Stimulated activated CD8-positive, alpha-beta memory T cell treated with anti-CD3 and anti-CD28 coated beads, Interleukin-7, amount 100 ng/mL, for 1 hour (primary cell): ENCODE measurements around the gene EHD4.

Experiments
- DNase-seq, 2 donors: peaks; one replicate each; pipeline ENCODE4 v3.0.0-alpha.2; 2020; ENCODE audit warnings: low read depth in 2 of 2

EHD4 gene

DNA sequence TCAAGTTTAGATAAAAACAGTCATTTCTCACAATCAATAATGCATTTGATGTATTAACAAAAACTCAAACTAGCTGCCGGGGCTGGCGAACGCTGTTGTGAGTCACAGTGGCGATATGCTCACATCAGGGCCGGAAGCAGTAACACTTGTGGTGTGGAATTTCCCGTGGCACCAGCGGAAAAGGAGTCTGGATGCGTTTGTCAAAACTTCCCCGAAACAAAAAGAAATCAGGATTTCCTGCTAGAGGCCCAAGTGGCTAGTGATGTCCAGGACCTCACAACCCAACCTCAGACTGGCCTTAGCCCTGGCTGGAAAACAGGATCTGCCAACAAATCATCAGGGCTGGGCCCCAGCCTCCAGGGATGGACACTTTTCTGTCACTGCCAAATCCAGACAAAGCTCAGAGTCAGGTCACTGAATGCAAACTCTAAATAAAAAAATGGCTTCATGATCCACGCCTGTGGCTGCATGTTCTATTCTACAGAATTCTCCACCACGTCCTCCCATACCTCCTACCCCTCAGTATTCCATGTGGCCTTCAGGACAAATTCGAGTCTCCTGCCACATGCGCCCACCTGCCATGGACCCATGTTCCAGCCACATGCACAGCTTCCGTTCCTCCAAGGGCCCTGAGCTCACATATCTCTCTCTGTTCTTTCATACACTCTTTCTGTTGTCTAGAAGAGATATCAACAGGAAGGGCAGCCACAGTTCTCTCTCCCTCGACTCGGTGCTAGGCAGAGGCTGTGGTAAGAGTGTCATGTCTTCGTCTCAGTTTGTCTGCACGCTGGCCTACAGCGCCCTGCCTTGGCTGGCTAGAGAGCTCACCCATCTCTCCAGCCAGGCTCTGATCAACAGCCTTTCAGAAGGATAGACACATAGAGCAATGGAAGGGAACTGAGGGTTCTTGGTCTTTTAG lies 35.4 kb downstream of the EHD4 start:
- DNase-seq, result peak; percentile 44 to 48

DNA sequence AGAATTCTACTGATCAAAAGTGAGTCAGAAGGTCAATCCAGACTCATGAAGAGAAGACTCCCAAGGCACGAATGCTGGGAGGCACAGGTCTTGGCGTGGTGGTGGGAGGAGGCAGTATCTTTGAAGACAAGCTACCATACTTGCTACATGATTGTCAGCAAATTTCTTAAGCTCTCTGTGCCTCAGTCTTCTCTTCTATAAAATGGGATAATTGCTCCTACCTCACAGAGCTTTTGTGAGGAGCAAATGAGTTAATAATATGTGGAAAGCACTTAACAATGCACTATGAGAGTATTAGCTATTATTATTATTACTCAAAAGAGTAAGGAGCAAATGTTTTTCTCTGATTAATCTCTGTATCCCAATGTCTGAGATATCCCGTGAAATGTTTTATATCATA lies 36.2 kb downstream of the EHD4 start:
- DNase-seq, result no peak

DNA sequence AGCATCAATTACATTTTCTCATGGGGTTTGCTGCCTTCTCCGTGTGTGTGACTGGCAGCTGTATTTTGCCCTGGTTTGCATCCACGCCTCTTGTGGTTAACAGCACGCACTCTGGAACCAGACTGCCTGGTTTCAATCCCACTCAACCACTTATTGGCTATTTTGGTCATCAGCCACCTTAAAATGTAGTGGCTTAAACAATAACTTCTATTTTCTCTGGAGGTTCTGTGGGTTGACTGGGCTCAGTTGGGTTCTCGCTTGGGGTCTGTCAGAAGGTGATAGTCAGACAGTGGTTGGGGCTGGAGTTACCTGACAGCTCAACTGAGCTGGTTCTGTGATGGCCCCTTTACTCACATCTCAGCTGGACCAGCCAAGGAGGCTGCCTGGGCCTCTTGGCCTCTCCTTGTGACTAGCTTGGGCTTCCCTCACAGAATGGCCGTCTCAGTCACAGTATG lies 36.8 kb downstream of the EHD4 start:
- DNase-seq, result no peak

DNA sequence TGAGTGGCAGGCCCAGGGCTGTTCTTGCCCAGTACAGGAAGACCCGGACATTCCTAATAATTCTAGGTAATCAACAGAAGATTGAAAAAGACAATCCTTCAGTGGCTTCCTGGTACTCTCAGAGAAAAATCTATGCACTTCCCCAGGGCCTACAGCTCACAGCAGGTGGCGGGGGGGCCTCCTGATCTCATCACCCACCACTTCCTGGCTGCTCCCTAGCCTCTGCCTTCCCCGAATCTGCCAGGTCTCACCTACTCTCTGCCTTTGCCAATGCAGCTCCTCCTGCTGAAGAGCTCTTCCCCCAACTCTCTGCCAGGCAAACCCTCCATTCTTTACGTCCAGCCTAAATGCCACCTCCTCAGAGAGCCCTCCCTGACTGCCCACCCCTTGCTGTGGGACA lies 37.5 kb downstream of the EHD4 start:
- peak; percentile 49 to 51 for DNase-seq

DNA sequence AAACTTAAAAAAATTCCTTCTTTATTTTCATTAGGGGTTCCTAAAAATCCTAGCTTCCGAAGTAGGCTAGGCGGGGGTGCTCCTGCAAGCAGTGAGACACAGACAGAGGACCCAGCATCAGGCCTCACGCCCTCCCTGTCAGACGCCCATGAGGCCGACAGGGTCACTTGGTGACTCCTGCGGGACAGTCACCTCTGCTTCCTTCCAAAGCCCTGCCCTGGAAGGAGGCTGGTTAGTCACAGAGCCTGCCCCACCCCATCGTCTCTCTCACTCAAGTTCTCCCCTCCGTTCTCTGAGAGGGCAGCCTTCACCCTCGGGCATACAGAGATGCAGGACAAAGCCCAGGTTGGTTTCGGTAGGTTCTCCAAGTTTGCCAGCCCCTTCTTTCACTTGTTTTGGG lies 38.6 kb downstream of the EHD4 start:
- DNase-seq, result no peak

DNA sequence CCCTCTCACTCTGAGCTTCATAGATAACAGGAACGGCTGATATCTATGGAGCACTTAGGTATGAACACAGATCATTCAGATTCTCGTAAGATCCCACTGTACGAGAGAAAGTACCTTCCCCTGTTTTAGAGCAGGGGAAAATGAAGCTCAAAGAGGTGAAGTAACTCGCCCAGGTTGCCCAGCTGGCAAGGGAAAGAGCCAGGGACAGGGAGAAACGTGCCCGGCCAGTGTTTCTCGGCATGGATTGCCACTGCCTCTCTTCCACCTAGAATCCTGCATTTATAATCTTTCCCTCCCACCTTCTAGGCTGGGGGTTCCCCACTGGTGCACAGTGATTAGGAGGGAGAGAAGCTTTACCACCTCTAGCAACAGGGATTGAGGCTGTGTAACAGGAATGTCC lies 39.0 kb downstream of the EHD4 start:
- DNase-seq, result no peak

DNA sequence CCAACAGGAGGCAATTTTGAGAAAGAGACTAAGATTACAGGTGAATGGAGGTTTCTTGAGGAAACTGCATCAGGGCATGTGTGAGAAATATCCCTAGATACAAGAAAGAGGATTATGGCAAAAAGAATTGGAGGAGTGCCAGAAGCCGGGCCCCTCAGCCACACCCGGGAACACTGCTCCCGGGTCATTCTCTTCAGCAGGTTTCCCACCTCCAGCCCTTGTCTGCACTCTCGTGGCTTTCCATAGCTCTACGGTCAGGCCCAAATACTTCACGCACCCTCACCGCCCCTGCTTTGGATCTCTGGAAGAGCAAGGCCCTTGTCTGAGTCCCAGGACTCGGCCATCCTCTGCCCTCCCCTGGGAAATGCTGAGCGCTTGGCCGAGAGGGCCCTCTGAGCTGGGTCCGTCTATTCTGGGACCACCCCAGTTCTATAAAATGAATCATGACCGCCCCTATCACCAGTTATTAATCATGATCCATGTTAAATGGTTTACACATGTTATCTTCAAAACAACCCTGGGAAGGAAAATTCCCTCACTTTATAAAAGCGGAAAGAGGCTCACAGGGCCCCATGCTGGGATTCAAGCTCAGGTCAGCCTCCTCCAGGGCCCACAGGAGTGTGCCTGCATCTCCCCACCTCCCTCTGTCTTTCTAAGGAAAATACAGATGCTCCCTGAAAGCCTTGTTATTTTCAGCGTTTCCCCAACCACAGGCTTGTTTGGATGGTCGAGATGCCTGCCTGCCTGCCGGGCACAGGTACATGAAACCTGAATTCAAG lies 39.7 kb downstream of the EHD4 start:
- DNase-seq, result no peak

DNA sequence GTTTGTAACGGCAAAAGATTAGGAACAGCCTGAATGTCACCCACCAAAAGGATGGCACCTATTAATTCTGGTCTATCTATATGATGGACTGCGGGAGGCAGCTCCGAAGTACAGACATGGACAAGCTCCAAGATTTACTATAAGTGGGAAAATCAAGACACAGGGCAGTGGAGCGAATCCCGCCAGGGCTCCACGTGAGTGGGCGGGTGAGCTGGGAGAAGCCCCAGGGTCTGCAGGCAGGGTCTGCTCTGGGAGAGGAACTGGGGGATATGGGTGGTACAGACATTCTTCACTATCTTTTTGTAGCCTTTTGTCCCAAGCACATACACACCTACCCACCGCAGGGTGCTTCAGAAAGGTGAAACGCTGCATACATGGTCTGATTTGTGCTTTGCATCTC lies 40.3 kb downstream of the EHD4 start:
- no peak for DNase-seq

DNA sequence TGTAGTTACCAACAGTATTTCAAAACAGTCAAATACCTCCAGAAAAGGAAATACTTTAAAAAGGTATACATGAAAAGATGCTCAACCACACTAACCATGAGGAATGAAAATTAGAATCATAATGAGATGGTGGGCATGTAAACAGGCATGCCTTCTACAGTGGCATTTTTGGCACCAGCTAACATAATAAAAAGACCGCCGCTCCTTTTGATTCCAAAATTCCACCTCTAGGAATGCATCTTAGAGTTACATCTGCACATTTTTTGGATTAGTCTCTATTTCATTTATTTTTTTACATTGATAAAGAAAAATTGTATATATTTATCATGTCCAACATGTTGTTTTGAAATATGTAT lies 41.5 kb downstream of the EHD4 start:
- no peak for DNase-seq

DNA sequence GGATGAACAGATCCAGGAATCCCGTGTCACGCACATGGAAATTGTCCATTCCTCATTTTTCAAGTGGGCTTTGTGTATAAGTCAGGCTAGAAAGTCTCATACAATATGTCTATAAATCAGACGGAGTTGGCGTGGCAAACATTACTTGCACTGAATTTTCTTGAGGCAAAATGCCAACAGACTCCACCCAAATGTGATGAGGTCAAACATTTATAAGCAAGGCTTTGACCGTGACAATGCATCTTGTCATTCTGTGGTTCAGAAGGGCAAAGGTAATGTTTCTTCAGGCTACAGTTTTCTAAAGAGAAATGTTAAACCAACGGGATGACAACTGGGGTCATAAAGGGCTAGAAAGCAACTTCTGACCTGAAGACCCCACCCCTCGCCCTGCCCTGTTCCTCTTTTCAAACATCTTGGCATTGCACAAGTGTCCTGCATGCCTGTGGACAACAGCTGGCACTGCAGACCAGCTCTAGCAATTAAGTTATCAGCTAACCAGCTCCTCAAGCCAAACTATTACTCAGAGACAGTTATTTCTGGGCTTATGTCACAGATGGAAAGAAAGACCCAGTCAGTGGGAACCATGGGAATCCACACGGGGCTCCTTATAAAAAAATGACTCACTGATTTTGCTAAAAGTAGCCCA lies 42.0 kb downstream of the EHD4 start:
- no peak for DNase-seq

DNA sequence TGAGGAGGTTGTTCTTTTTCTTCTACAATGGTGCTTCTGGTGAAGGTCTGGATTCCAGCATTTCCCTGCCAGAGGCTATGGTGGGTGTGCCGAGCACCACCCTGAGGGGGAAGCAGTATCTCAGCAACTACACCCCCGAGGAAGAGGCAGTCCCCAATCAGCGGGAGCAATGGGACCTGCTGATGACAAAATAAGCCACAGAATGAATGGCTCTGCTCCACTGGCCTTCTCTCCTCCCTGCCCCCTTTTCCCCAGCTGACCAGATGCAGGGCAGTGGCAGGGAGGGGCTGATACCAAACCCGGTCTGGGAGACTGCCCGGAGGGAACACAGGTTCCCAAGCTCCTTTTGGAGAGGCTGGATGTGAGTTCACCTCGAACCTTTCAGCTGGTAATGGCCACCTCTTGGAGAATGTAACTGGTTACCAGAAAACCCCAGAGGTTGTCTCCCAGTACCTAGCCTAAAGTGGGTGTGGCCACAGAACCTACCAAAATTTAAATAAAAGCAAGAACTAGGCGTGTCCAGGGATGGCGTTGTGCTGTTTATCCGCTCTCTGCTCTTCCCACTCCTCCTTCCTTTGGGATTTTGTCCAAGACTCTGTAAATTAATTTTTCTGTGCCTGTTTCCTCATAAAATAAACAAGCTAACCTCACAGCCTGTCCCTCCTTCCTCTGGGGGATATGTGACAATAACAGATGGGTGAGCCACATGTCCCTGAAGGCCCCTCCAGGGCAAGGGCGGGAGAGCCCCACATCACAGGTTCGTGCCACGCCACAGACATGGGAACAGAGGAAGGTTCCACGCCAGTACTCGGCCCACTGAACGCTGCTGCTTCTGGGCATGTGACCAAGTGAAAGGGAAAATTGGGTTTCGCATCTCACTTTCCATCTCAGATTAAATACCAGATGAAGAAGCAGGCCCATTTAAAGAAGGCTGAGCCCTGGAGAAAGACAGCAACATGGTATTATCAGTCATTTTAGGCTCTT lies 43.4 kb downstream of the EHD4 start:
- no peak for DNase-seq

DNA sequence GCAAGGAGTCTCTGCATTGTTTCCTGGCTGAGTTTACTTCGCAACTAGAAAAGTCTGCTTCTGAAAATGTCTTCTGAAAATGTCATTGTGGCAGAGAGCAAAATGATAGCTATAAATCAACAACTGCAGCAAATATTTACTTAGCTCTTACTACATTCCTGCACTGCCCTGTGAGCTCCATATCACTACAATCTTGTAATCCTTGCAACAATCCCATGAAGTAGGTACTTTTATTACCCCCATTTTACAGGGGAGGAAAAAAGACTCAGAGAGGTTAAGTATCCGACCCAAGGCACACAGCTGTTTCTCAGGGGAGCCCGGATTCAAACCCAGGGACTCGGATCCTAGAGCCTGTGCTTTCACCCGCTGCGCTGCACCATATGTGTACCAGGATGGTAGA lies 44.3 kb downstream of the EHD4 start:
- no peak for DNase-seq

DNA sequence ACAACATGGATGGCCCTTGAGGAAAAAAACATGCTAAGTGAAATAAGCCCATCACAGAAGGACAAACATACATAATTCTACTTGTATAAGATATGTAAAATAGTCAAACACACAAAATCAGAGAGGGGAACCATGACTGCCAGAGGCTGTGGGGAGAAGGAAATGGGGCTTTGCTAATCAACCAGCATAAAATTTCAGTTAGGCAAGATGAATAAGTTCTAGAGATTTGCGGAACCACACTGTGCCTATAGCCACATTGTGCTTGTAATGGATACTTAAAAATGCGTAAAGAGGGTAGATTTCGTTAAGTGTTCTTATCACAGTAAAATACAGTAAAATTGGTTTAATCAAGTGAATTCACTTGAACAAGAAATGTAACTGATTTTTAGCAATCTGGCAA lies 44.8 kb downstream of the EHD4 start:
- DNase-seq, result no peak

DNA sequence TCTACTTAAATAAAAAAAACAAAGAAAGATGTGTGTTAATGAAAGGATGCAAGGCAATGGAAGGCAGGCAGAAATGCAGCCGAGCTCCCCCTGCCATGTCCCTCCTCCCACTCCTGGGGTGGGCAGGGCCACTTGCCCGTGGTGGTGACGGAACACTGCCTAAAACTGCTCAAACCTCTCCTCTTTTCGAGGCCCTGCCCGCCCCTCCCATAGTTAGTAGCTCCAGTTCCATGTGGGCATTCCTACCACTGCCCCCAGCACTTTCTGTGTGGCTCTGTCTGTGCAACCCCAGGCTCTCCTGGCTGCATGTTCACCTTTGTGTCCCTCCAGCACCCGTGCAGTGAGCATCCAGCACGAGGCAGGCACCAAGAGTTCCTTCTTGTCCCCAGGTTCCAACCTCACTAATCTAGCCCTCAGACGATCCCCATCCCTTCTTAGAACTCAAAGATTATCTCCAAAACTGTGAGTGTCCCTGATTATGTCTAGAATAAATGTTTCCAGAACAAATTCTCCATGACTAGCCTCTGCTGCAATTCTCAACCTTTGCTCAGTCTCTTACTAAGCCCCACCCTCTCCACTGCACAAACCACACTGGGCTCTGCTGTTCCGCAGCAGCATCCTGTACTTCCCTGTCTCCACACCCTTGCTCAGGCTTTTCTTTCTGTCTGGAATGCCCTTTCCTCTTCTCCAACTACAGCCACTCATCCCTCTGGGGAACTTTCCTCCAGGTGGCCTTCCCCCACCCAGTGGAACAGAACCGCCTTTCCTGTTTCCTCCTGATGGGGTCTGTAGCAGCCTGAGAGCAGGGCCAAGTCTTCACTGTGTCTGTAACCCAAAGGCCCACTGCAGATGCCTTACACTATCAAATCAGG lies 45.9 kb downstream of the EHD4 start:
- no peak for DNase-seq

DNA sequence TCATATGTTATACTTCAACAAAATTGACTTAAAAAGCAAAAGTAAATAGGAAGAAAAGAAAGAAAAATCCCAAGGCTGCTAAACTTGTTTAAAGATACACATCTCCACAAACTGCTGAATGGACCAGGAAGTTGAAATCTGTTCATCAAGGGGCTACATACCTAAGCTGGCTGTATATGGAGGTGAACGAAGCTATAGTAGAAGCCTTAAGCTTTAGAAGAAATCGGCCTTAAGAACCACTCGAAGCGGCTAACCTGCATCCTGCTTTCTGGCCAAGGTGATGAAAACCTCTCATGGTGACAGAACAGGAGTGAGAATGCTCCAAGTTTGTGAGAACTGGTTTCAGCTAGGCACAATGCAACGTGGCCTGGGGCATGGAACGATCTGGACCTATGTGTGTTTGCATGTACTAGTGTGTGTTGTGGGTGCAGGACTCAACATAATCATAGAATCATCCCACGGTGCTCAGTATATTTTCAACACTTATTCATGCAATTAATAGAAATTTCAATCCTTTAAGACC lies 47.2 kb downstream of the EHD4 start:
- DNase-seq, result no peak

DNA sequence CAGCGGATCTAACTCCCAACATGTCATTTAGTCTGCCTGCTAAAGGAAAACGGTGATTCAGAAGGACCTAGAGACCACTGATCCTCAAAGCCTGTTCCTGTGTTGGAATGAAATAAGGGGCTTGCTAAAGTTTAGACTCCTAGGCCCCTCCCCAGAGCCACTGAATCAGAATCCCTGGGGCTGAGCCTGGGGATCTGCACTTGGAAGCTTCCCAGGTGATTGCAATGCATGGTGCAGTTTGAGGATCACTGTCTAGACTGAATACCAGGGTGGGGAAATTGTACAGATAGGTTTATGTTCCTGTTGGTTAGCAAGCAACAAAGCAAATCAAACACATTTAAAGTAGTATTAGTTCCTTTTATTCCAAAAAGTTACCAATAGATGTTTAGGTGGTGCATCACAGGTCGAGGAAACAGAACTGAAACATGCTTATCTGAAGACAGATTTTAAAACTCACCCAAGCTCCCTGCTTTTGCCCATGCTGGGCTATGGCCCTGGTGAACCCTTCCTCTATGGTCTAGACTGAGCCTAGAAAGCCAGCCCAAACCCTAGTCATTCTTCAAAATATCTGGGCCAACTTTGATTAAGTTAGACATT lies 48.9 kb downstream of the EHD4 start:
- no peak for DNase-seq

DNA sequence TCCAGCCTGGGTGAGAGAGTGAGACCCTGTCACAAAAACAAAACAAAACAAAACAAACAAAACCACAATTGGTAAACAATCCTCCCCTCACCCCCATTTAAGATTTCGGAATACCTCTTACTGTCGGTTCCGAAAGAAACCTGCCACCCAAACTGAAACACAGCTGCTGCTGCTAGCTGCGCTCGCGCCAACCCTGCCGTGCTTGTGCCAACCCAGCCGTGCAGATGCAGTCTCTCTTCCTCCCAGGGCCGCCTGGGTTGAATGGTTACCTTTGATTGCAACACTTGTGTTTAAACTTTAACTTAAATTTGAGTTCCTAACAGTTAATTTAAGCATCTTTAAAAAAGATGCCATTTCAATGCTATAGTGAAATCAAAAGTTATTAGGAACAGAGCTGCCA lies 50.0 kb downstream of the EHD4 start:
- DNase-seq, result no peak

DNA sequence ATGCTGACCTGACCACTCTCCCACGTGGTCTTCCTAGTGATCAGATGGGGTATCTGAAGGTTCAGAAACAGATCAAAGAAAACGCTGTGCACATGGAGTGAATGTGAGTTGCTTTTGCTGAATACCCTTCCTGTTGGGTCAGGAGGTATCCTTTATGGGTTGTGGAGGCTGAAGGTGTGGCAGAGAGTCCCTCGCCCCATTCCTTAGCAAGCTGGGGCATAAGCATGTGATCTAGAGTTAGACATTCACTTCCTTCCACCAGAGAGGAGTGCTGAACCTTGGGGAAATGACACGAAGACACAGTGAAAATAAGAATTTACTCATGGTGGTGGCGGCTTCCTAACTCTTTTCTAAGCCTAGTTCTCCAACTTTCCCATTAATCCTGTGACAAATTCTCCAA lies 50.7 kb downstream of the EHD4 start:
- no peak for DNase-seq

DNA sequence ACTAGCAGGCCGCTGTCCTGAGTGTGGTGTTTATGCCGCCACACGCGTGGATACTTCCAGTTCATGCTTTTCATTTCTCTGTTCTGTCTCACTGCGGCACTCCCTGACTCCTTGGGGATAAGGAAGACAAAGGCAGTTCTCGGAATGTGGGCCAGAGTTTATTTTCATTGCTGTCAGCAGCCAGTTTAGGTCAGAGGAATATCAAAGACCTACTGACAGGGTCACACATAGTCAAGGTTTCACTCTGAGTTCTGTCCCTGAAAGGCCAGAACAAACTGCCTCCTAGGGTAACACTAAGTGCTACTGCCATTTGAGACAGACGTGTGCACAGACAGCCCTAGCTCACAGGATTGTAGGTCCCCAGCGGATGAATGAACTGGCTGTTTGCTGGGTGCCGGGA lies 51.2 kb downstream of the EHD4 start:
- no peak for DNase-seq
